OCI-LY1 (cell line): ENCODE results near the gene CMIP.

Source experiments
- H2AFZ ChIP-seq: fragments of 200-600 bp; sonication (generic), shearing (Covaris generic); 2 replicates; pipeline ENCODE4 v1.6.0; 2014; ENCODE audit warnings: antibody characterized with exemption, mild to moderate bottlenecking, low read length
- H3F3A ChIP-seq: fragments of 200-600 bp; sonication (generic), shearing (Covaris generic); 2 replicates; pipeline ENCODE4 v1.6.0; 2014; ENCODE audit warnings: mild to moderate bottlenecking, antibody characterized with exemption, low read length, moderate library complexity; ENCODE audit not compliant: insufficient read depth
- H3K27ac ChIP-seq: fragments of 200-600 bp; sonication (generic); 2 replicates; pipeline ENCODE4 v1.5.1; 2014; ENCODE audit warnings: low read length, mixed run types, mild to moderate bottlenecking, low read depth; ENCODE audit not compliant: poor library complexity, severe bottlenecking
- H3K27me3 ChIP-seq: fragments of 200-600 bp; sonication (generic); 2 replicates; pipeline ENCODE4 v1.6.0; 2014; ENCODE audit warnings: antibody characterized with exemption, mild to moderate bottlenecking, low read length, moderate library complexity; ENCODE audit not compliant: insufficient read depth
- H3K36me3 ChIP-seq: fragments of 200-600 bp; sonication (generic); 2 replicates; pipeline ENCODE4 v1.6.1; 2014; ENCODE audit warnings: mild to moderate bottlenecking, antibody characterized with exemption, low read length, moderate library complexity, mixed read lengths; ENCODE audit not compliant: insufficient read depth
- H3K4me1 ChIP-seq: fragments of 200-600 bp; sonication (generic); 2 replicates; pipeline ENCODE4 v1.5.1; 2014; ENCODE audit warnings: mild to moderate bottlenecking, low read length, moderate library complexity; ENCODE audit not compliant: insufficient read depth, severe bottlenecking
- H3K4me2 ChIP-seq: fragments of 200-600 bp; sonication (generic), shearing (Covaris generic); 2 replicates; pipeline ENCODE4 v1.6.1; 2014; ENCODE audit warnings: low read length
- H3K4me3 ChIP-seq: fragments of 200-600 bp; sonication (generic); 2 replicates; pipeline ENCODE4 v1.5.1; 2014; ENCODE audit warnings: low read length, low read depth, mild to moderate bottlenecking, mixed read lengths; ENCODE audit not compliant: poor library complexity, severe bottlenecking
- H3K79me2 ChIP-seq: fragments of 200-600 bp; shearing (Covaris generic); 2 replicates; pipeline ENCODE4 v1.6.1; 2016; ENCODE audit warnings: mixed run types, low read length, mixed read lengths; ENCODE audit not compliant: insufficient read depth
- H3K9ac ChIP-seq: fragments of 200-600 bp; sonication (generic), shearing (Covaris generic); 2 replicates; pipeline ENCODE4 v1.6.1; 2014; ENCODE audit warnings: mild to moderate bottlenecking, low read length, mixed read lengths
- H3K9me2 ChIP-seq: fragments of 200-600 bp; sonication (generic), shearing (Covaris generic); 2 replicates; pipeline ENCODE4 v1.6.1; 2014; ENCODE audit warnings: low read depth, mild to moderate bottlenecking, low read length, mixed read lengths
- H3K9me3 ChIP-seq: fragments of 200-600 bp; shearing (Covaris generic); 2 replicates; pipeline ENCODE4 v1.6.1; 2014; ENCODE audit warnings: low read length, mixed read lengths
- H4K20me1 ChIP-seq: fragments of 200-600 bp; sonication (generic), shearing (Covaris generic); 2 replicates; pipeline ENCODE4 v1.6.0; 2016; ENCODE audit warnings: mild to moderate bottlenecking, low read length; ENCODE audit not compliant: insufficient read depth
- CTCF ChIP-seq: fragments of 200-600 bp; sonication (generic), shearing (Covaris generic); IDR thresholded peaks from 2 replicates; pipeline ENCODE4 v1.5.1; 2017; ENCODE audit warnings: mild to moderate bottlenecking, antibody characterized with exemption, low read length, moderate library complexity, mixed read lengths
- EZH2 ChIP-seq: fragments of 200-600 bp; sonication (generic), shearing (Covaris generic); IDR thresholded peaks from 2 replicates; pipeline ENCODE4 v1.8.0; 2017; ENCODE audit warnings: borderline replicate concordance, mixed run types, mild to moderate bottlenecking, antibody characterized with exemption, low read length, moderate library complexity, mixed read lengths

CMIP gene

GRCh38 chr16:81469710-81470535 lies 25.3 kb downstream of the CMIP start:
- peak overlapping the region; percentile 60 for H3K4me2 ChIP-seq
- H3K27ac ChIP-seq = peak overlapping the region; percentile 96
- no peak overlapping the region for H2AFZ ChIP-seq
- peaks cover 29% of the 10 kb centered on the region for H3K36me3 ChIP-seq
- no peaks in the 10 kb centered on the region for H3K27me3 ChIP-seq
- peak overlapping the region; percentile 33 for H3K4me3 ChIP-seq
- no peaks in the 10 kb centered on the region for H4K20me1 ChIP-seq
- H3K79me2 ChIP-seq = peaks cover 61% of the 10 kb centered on the region
- no peaks in the 10 kb centered on the region for H3K9me3 ChIP-seq
- H3K9ac ChIP-seq = peak overlapping the region; percentile 58
- no peaks in the 10 kb centered on the region for H3K9me2 ChIP-seq
- H3F3A ChIP-seq = 0 out of 2 replicates have a peak, but pooled peaks cover 4% of the 10 kb centered on the region
- no peak for TF ChIP-seq EZH2
- no peak for TF ChIP-seq CTCF
- peaks cover 46% of the 10 kb centered on the region for H3K4me1 ChIP-seq

GRCh38 chr16:81470796-81471636 lies 26.4 kb downstream of the CMIP start:
- peak overlapping the region; percentile 57 for H3K9ac ChIP-seq
- H3K27ac ChIP-seq = peak overlapping the region; percentile 96

More at GRCh38 chr16:81470796-81471636, 26.4 kb downstream of the CMIP start:
- 0 out of 2 replicates have a peak, but pooled peaks cover 4% of the 10 kb centered on the region for H3F3A ChIP-seq
- H4K20me1 ChIP-seq = no peaks in the 10 kb centered on the region
- H3K36me3 ChIP-seq = peaks cover 24% of the 10 kb centered on the region
- no peaks in the 10 kb centered on the region for H3K9me3 ChIP-seq
- H3K4me3 ChIP-seq = no peak overlapping the region
- H3K4me2 ChIP-seq = peak overlapping the region; percentile 60; the same call in 1 of the 2 replicates
- H3K79me2 ChIP-seq = peaks cover 50% of the 10 kb centered on the region
- no peak for TF ChIP-seq EZH2
- no peak for TF ChIP-seq CTCF
- H3K4me1 ChIP-seq = peaks cover 46% of the 10 kb centered on the region
- no peak overlapping the region for H2AFZ ChIP-seq
- no peaks in the 10 kb centered on the region for H3K27me3 ChIP-seq
- no peaks in the 10 kb centered on the region for H3K9me2 ChIP-seq
